ENCODE results near the gene GOSR2.

GOSR2 gene

GRCh38 chr17:46922804-46923635 is at the start of gene GOSR2:
TSS of gene GOSR2 (plus strand) at chr17:46923160. CDS start at chr17:46923193, 33 bp downstream.
- peak; percentile 92 for DNase-seq (ENCODE audit: low spot score)

GRCh38 chr17:46873941-46874645 is 48.9 kb upstream of the GOSR2 start:
- DNase-seq (ENCODE audit: low spot score): no peak

GRCh38 chr17:46874906-46875305 is 48.1 kb upstream of the GOSR2 start:
- DNase-seq (ENCODE audit: low spot score): no peak

- DNase-seq (ENCODE audit: low spot score): no peak
Observed at GRCh38 chr17:46875849-46876352, 47.1 kb upstream of the GOSR2 start.

- peak; percentile 51 for DNase-seq (ENCODE audit: low spot score)
Observed at GRCh38 chr17:46876353-46876887, 46.5 kb upstream of the GOSR2 start.

- DNase-seq (ENCODE audit: low spot score): no peak
Observed at GRCh38 chr17:46876926-46877325, 46.0 kb upstream of the GOSR2 start.

- no peak for DNase-seq (ENCODE audit: low spot score)
Observed at GRCh38 chr17:46877466-46877865, 45.5 kb upstream of the GOSR2 start.

GRCh38 chr17:46878055-46878454 is 44.9 kb upstream of the GOSR2 start:
- DNase-seq (ENCODE audit: low spot score): no peak

- DNase-seq (ENCODE audit: low spot score): no peak
Observed at GRCh38 chr17:46879101-46879500, 43.9 kb upstream of the GOSR2 start.

GRCh38 chr17:46881015-46881414 is 41.9 kb upstream of the GOSR2 start:
- no peak for DNase-seq (ENCODE audit: low spot score)

GRCh38 chr17:46882666-46883065 is 40.3 kb upstream of the GOSR2 start:
- DNase-seq (ENCODE audit: low spot score): no peak

- DNase-seq (ENCODE audit: low spot score): no peak
Observed at GRCh38 chr17:46883871-46884520, 39.0 kb upstream of the GOSR2 start.

GRCh38 chr17:46884552-46884951 is 38.4 kb upstream of the GOSR2 start:
- DNase-seq (ENCODE audit: low spot score): no peak

GRCh38 chr17:46885415-46886309 is 37.3 kb upstream of the GOSR2 start:
- no peak for DNase-seq (ENCODE audit: low spot score)

- no peak for DNase-seq (ENCODE audit: low spot score)
Observed at GRCh38 chr17:46886310-46886663, 36.7 kb upstream of the GOSR2 start.

- no peak for DNase-seq (ENCODE audit: low spot score)
Observed at GRCh38 chr17:46887717-46888116, 35.2 kb upstream of the GOSR2 start.

GRCh38 chr17:46888727-46889126 is 34.2 kb upstream of the GOSR2 start:
- DNase-seq (ENCODE audit: low spot score): no peak

GRCh38 chr17:46889519-46889918 is 33.4 kb upstream of the GOSR2 start:
- no peak for DNase-seq (ENCODE audit: low spot score)

- no peak for DNase-seq (ENCODE audit: low spot score)
Observed at GRCh38 chr17:46889992-46890564, 32.9 kb upstream of the GOSR2 start.

GRCh38 chr17:46890638-46891037 is 32.3 kb upstream of the GOSR2 start:
- no peak for DNase-seq (ENCODE audit: low spot score)

GRCh38 chr17:46892192-46892703 is 30.7 kb upstream of the GOSR2 start:
- DNase-seq (ENCODE audit: low spot score): no peak

Measured in germinal center (tissue), 1 donor.